GM19324 (cell line): Measurements from ENCODE around the gene FHOD1.

Source experiments
- ATAC-seq: cut with Tn5 transposase; IDR thresholded peaks from one replicate; pipeline ENCODE4 v1.9.1; 2021; ENCODE audit warnings: mild to moderate bottlenecking, moderate library complexity; ENCODE audit not compliant: unreplicated experiment, low FRiP score

The FHOD1 gene

GRCh38 chr16:67252609-67253497 lies 5.6 kb upstream of the FHOD1 start:
- no peak for ATAC-seq

DNA sequence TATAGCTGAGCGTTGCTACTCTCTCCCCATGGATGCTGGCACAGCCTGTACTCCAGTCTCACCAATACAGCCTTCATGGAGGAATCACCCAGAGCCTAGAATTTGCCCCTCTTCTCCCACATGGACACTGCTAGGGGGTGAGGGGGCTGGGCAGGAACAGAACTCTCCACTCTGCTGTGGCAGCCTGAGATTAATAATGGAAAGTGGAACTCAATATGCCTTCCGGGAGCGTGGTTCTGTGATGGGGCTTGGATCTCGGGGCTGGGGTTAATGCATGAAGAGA lies 2.7 kb upstream of the FHOD1 start:
- no peak for ATAC-seq

GRCh38 chr16:67249178-67250044 lies 2.1 kb upstream of the FHOD1 start:
- ATAC-seq, result no peak

DNA sequence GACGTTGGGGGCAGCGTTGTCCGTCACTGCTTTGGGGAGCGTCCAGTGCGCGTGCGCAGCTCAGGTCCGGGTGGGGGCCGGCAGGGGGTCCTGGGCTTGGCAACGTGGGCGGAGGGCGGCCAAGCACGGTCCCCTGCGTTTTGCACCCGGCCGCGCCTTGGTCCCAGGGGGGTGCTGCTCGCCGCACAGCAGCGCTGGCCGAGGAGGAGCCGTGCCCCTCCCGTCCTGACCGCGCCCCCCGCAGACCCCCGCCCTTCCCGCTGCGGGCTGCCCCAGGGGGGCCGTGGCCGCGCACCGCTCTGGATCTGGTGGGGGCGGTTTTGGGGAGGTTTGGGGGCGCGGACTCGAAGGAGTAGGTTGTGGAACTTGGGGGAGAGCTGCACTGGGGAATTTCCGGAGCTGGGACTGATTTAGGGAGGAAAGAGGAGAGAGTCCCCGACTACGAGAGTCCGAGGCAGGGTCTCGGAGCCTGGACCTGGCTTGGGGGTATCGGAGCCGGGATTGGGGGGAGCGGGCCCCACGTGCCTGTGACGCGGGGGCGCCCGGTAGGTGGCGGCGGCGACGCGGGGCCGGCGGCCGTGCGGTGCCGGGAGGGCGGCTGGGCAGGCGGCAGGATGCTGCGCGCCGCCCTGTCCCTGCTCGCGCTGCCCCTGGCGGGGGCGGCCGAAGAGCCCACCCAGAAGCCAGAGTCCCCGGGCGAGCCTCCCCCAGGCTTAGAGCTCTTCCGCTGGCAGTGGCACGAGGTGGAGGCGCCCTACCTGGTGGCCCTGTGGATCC lies 1.3 kb upstream of the FHOD1 start, which contains the start of gene SLC9A5:
Gene SLC9A5, plus strand, starts transcription at position 579 of the 777 bp plus-strand sequence. Its CDS starts 36 bp downstream, at position 615.
- ATAC-seq, result no peak

GRCh38 chr16:67248073-67248400 lies 756 bp upstream of the FHOD1 start:
- no peak for ATAC-seq

DNA sequence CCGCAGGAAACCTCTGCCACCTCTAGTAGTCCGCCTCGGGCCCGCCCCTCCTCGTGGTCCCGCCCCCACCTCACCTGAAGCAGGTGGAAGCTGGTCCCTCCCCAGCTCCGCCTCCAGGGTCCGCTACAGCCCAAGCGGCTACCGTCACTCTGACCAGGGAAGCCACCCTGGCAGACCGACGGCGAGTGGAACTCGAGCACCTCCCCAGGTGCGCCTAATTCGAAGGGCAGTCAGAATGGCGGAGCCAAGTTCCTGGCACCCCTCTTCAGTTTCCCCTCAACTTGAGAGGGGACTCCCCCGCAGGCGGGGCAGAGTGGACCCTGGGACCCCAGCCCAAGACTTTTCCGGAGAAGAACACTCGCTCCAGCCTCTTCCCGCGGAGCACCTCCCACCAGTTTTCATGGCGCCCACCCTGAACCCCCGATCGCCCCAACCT lies 507 bp downstream of the FHOD1 start:
- ATAC-seq, result peak; percentile 10

GRCh38 chr16:67246081-67246755 lies 1.1 kb downstream of the FHOD1 start:
- peak; percentile 26 for ATAC-seq

DNA sequence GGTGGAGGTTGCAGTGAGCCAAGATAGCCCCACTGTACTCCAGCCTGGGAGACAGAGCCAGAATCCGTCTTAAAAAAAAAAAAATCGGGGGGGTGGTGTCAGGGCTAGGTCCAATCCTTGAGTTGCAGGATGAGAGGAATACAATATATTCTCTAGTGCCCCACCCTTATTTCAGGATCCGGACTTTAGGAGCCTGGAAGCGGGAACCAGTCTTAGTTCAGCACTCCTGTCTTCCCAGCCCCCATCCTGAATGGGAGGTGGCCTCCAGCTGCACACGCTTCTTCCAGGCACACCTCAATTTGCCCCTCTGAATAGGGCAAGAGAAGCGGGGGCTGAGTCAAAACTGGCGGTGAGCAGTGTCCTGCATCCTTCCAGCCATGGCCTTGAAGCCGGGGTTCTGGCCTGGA lies 1.6 kb downstream of the FHOD1 start:
- no peak for ATAC-seq

GRCh38 chr16:67245186-67245585 lies 2.1 kb downstream of the FHOD1 start:
- ATAC-seq, result no peak

- peak; percentile 32 for ATAC-seq
Measured at GRCh38 chr16:67244387-67245185, 2.7 kb downstream of the FHOD1 start.

DNA sequence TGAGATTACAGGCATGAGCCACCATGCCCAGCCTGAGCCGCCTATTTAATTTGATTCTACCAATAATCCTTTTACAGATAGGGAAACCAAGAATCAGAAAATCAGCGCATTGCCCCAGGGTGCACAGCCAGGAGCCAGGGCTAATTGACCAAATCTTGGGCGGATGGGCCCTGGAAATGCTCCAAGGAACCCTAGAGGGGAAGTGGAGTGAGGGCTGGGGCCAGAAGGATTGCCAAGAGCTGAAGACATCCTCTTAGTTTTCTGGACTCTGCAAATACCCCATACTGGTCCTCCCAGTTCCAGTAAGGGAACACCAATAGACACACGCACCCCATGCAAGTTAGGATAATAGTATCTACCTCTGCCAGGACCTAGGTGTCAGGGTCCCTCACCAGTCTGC lies 3.8 kb downstream of the FHOD1 start:
- no peak for ATAC-seq

DNA sequence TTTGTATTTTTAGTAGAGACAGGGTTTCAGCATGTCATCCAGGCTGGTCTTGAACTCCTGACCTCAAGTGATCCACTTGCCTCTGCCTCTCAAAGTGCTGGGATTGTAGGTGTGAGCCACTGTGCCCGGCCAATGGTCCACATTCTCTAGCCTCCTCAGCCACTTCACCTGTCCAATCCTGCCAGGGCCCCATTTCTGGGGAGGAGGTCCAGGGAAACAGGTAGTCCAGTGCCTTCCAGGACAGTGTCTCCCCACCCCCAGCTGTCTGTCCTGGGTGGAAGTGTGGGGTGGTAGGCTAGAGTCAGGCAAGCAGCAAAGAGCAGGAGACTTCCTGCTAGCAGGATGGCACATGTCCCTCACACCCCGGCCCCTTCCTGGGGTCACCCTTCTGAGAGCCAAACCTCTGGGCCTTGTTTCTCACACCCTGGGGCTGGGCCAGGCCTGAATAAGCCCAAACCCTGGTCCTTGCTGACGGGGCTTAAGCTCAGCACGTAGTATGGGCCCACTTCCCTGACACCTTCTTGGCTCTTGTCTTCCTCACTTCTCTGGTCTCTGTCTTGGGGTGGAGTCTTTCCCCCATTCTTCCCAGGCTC lies 5.0 kb downstream of the FHOD1 start:
- no peak for ATAC-seq

DNA sequence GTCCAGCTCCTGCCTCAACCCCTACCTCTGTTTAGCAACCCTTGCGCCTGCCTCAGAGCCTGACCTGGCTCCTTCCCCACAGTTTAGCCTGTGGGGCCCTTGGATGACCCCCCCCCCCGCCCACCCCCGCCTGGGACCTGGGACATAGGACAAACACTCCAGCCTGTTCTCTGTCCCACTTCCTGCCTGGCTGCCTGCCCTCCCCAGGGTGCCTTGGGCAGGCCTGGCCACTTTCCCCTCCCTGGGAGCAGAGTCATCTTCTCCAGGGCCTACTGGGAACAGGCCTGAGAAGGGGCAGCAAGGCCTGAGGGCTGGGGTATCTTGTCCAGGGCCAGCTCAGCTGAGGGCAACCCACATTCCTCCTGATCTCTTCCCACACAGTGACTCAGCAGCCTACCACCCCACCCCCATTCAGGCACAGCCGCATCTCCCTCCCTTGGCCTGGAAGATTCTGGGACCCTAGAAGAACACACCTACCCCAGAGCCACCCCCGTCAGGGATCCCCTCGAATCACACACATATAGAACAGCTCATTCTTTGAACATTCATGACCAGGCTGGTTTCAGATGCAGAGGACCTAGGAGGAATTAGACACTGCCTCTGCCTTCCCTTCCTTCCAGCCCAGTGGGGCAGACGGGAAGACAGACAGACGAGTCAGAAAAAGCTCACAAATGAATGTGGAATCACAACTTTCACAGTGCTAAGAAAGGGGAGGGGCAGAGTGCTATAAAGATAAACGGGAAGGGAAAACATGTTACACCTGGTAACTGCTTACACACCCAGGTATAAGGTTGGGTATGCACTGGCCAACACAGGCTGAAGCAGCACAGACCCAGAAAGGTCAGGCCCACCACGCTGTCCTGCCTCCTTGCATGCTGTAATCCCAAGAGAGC lies 6.0 kb downstream of the FHOD1 start:
- ATAC-seq, result no peak

DNA sequence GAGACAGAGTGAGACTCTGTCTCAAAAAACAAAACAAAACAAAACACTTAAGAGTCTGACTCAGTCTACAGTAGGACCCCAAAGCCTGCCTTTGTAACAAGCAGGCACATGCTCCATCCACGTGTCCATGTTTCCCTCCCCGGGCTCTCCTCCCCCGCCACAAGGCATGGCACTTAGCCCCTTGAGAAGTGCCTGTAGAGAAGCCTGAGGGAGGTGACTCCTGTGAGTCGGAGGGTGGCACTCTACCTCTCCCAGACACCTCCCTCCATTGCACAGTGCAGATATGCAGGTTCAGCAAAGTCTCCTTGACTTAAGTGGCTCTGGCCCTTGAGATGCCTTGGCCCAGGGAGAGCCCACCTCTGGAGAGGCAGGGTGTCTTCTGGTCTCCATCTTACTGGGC lies 6.8 kb downstream of the FHOD1 start:
- no peak for ATAC-seq

GRCh38 chr16:67238806-67239470 lies 8.3 kb downstream of the FHOD1 start:
- no peak for ATAC-seq

GRCh38 chr16:67238278-67238575 lies 9.1 kb downstream of the FHOD1 start:
- no peak for ATAC-seq

DNA sequence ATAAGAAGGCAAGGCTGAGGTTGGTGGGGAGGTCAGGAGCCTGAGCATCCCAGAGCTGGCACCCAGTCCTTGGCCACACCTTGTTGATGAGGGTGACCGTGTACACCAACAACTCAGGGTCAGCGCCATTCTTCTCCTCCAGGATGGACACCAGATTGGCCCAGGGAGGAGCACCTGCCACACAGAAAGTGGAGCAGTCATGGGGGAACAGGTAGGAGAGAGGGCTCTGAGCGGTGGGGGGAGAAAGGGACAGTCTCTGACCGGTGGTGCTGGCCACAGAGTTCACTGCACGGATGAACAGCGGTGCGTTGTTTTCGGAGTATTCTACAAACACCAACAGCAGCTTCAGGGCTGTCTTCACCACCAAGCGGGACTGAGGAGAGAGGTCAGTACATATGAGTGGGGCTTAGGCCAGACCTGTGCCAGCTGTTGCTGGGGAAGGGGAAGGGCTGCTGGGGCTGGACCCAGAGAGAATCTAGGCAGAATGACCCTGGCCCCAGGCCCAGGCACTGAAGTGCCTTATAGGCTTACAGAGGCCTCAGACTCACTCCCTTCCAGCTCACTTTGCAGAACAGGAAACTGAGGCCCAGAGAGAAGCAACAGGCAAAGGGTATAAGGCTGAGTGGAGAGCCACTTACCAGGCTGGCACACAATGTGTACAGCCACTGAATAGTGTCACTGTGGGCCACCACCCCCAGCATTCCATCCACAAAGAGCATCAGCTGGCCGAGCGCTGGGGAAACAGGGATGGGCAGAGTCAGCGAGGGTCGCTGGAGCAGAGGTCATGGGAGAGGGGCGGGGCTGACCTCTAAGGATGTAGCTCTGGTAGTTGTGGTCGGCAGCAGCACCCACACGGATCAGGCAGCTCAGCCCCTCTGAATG lies 9.6 kb downstream of the FHOD1 start:
- no peak for ATAC-seq
